ENCODE data around the gene ZC2HC1C.

DNA sequence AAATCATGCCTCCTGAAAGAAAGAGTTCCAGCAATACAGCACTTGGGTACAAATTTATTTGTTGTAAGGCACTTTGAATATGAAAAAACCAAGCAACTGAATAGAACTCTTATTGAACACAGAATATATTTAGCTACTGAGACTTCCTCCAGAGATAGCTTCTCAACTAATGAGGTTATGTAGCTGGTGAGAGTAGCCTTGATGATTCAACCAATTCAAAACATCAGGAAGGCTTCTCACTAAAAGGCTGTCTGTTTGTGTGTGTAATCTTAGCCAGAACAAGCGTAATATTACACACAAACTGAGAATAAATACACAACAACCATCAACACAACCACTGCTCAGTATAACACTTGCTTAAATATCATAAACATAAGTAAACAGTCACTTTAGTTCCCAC is 46.3 kb upstream of the ZC2HC1C start:
- no peak for TF ChIP-seq TAF1 (IDR thresholded peaks at IDR 0.05; ENCODE audit: borderline replicate concordance, insufficient read depth, low read length)
- TF ChIP-seq POLR2AphosphoS5 (IDR thresholded peaks at IDR 0.05; ENCODE audit: low read depth, low read length), result no peak
- TF ChIP-seq SIN3A (IDR thresholded peaks at IDR 0.05; ENCODE audit: borderline replicate concordance, insufficient read depth, low read length), result no peak
- no peak for TF ChIP-seq REST (IDR thresholded peaks at IDR 0.05; ENCODE audit: insufficient read depth in 1 of 2, low read depth in 2 of 2, low read length in 2 of 2)

Data from PFSK-1 (cell line).